GM18519 (cell line): Measurements from ENCODE around the gene DMRTC2.
"Not testable (repeated sequence)": the region's sequence is repeated elsewhere in the genome, so short reads cannot be mapped to it uniquely, and the experiment has no call there.

Experiments used
- ATAC-seq: cut with Tn5 transposase; IDR thresholded peaks from one replicate; pipeline ENCODE4 v1.9.1; 2021; ENCODE audit warnings: mild to moderate bottlenecking, moderate library complexity; ENCODE audit not compliant: unreplicated experiment, low FRiP score

The DMRTC2 gene

DNA sequence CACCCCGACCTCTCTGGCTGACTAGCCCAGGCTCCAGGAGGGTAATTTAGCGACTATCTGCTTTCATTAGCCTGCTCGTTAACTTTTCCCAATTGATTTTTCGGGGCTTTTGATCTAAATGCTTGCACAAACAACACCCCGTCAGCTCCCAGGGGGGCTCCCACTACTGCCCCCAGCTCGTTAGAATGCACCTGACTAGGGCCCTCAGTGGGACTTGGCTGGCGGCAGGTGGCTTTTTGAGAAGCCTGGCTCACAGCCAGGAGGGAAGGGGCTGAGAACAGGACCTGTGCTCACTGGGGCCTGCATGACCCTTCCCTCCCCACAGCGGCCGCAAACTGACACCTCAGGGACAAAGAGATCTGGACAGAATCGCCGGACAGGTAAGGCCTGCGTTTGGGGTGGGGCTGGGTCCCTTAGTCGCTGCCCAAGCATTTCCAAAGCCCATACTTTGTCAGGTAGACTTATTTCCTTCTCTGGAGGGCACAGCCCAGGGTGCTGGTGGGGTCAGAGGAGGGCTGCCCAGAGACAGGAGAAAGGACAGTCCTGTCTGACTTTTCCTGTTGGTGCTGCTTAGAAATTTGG, 24.6 kb downstream of the DMRTC2 start:
- no peak for ATAC-seq

DNA sequence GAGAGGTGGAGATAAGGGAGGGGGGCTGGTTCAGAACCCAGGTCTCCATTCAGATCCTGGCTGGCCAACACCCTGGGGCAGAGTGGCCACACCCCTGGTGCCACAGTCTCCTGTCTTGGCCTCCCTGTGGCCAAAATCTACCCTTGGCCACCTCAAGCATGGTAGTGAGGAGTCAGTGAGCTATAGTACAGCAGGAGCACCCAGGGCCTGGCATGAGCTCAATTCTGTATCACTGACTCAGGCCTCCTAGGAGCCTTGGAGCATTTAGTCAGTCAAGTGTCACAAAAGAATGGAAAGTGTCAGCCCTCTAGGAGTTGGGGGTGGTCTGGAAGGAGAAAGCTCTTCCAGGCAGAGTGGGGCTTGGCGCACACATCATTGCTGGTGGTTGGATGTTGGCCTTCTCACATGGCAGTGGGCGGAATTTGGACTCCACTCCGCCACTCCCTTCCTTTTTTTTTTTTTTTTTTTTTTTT, 25.6 kb downstream of the DMRTC2 start:
- no peak for ATAC-seq

DNA sequence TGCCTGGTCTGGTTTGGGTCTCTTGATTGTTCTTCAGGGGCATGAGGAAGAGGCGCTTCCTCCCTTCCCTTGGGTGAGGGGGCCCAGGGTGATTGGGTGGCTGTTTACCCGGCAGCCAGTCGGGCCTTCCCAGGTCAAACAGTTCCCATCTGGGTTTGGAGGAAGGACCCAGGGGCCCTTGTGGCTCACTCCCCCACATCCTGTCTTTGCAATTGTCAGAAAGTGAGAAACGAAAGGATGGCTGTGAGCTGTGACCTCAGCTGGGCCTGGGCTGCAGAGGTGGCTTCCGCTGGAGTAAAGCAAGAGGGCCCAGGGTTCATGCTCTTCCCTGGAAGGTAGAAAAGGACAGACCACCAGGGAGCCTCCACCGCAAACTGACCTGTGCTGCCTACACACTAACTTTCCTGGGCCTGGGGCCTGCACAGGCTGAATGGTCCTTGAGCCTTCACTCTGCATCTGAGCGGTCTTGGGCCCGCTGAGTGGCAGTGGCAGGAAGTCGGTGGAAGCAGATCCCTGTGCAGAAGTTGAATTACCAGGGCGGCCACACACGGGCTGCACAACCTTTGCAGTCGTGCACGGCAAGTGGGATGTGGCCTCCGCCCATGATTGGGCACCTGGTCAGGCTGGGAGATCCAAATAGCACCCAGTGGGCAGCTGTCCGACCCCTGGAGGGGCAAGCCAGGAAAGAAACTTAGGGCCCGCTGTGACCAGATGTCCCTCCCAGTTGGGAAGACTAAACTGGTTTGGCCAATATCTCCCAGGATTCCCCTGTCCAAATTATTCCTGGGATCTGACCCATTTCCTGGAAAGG, 26.9 kb downstream of the DMRTC2 start:
- ATAC-seq: no peak

DNA sequence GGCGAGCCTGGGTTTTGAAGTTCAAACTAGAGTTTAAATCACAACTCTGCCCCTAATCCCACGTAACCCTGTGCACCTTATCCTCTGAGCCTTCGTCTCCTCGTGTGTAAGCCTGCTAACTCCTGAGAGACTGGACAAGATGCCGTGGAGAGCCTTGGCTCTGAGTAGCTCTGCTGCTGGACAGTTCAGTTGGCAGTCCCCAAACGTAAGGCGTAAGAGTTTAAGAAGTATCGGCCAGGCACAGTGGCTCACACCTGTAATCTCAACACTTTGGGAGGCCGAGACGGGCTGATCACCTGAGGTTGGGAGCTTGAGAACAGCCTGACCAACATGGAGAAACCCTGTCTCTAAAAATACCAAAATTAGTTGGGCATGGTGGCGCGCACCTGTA, 27.5 kb downstream of the DMRTC2 start:
- no peak for ATAC-seq

- ATAC-seq: no peak
These were observed 28.2 kb downstream of the DMRTC2 start for GRCh38 chr19:41872775-41873647.

- not testable (repeated sequence) for ATAC-seq
These were observed 31.1 kb downstream of the DMRTC2 start for GRCh38 chr19:41875973-41876372.

GRCh38 chr19:41876847-41877832, 32.3 kb downstream of the DMRTC2 start, which contains the start of gene CD79A:
Gene CD79A, plus strand, starts transcription at chr19:41877279. Its CDS starts 26 bp downstream, at chr19:41877305.
- peak; percentile 28 for ATAC-seq

GRCh38 chr19:41877916-41878905, 33.4 kb downstream of the DMRTC2 start:
- ATAC-seq: no peak

GRCh38 chr19:41879080-41879479, 34.2 kb downstream of the DMRTC2 start:
- no peak for ATAC-seq

DNA sequence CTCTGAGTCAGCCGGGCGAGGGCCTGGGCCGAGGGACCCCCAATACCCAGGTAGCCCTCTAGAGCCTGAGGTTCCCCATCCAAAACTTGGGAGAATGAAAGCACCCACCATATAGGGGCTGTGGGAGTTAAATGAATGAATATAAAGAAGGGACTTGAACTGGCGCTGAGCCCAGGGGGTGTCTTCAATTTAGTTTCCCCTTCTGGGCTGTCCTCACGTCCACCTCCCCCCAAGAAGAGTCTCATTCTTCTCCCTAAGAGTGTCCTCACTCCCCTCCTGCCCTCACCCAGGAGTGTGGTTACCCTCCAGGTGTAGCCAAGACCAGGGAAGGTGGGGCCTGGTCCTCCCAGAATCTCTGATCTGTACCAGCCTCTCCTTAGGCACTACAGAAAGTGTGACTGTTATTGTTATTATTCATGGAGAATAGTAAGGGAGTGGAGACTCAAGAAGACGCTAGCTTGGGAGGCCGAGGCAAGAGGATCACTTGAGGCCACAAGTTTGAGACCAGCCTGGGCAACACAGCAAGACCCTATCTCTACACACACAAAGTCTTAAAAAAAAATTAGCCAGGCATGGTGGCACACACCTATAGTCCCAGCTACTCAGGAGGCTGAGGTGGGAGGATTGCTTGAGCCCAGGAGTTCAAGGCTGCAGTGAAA, 35.0 kb downstream of the DMRTC2 start:
- ATAC-seq: no peak

GRCh38 chr19:41880329-41880708, 35.5 kb downstream of the DMRTC2 start:
- ATAC-seq: no peak

DNA sequence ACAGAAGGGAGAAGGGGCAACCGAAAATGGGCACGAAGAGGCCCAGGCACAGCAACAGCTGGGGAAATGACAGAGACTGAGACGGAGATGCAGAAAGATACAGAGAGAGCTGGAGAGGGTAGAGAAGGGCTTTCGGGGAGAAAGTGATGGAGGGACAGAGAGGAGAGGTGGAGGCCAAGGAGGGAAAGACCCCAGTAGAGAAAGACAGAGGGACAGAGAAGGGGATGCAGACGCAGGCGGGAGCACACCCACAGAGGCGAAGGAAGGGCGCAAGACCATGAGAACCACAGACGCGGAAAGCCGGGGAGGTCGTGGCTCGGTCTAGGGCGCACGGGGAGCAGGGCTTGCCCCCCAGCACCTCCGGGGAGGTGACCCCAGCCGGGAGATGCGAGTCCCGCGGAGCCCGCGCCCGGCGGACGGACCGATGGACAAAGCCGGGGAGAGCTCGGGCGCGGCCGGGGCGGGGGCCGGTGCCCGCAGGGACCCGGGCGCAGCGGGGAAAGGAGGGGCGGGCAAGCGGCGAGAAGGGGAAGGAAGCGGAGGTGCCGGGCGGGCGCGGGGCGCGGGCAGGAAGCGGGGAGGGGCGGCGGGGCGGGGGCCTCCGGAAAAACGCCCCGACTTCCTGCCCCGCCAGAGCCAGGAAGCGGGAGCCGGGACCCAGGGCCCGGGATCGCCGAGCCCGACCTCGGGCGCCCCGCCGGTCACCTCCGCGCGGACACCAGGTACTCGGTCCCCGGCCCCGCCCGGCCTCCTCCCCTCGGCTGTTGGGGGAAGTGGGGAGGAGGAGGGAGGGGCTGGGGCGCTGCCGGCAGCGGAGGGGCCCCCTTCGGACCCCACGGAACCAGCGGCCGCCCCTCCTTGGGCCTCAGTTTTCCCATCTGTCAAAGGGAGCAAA, 38.0 kb downstream of the DMRTC2 start, which contains the start of gene ARHGEF1:
TSS of gene ARHGEF1 (plus strand) at position 617 of the 895 bp plus-strand sequence. CDS start 4,899 bp downstream, outside the sequence.
- ATAC-seq: no peak

DNA sequence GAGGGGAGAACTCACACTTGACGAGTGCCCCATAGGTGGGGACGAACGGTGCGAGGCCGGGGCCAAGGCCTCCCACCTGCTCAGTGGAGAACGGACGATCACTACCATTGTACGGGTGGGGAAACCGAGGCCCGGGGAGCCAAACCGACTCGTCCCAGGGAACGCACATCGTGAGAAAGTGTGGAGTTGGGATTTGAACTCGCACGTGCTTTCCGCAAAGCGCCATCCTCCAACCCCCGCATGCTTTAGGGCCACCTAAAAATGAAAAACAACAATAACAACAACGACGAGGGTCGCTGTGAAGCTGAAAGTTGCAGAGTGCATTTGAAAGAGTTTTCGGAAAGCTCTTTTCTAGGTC, 38.6 kb downstream of the DMRTC2 start:
- ATAC-seq: no peak

DNA sequence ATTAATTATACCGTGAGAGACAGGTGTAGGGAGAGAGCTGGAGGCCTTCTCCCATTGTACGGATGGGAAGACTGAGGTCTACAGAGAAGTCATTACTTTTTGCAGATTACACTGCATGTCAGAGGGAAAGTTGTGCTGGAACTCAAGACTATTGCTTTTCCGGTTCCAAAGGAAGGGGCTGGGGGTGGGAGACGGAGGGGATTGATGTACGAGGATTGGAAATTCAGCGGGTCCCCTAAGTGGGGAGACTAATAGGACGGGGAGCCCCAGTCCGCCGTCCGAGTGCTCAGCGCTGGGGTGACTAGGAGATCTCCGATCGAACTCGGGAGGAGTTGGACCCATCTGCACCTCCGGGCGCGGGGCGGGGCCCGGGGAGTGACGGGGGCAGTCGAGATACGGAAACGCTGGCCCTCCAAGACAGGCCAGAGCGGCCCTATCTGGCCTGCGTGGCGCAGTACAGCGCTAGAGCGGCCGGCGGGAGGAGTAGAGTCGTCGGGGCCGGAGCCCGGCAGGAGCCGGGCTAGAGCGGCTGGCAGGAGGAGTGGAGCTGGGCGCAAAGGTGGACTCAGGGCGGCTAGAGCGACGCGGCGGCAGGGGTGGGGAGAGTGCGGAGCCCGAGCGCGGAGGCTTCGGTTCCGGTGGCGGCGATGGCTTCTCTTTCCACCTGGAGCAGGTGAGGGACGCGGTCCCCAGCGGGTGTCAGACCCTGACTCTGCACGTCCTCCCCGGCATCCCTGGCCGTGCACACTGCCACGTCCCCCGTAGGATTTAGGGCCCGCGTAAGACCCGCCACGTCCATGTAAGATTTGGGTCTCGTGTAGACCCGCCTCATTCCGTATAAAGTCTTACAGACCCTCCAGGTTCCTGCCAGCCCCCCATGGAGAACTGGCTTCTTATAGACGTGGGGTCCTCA, 39.2 kb downstream of the DMRTC2 start:
- ATAC-seq: peak; percentile 41

- ATAC-seq: no peak
These were observed 42.2 kb downstream of the DMRTC2 start for GRCh38 chr19:41886761-41887710.
